Fibroblast of the conjunctiva (primary cell): Measurements from ENCODE around the gene VSTM2B.

Experiments used
- DNase-seq: peaks from one replicate; pipeline ENCODE4 v3.0.0-alpha.2; 2010; ENCODE audit warnings: low read depth

The VSTM2B gene

DNA sequence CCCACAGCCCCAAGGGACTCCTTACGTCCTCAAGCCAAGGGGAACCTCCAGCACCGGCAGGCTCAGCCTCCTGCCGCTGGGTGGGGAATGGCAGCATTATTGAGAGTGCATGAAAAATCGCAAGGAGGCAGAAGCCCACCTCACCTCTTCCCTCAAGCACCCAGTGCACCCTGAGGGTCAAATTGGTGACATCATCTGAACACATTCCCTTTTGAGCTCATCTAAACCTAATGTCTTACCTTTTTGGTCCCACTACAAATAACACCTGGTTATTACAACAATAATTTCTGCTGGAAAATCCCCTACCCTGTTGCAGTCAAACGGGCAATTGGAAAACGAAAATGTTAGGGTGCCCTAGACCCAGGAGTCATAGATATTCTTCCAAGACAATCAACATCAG is 68.1 kb downstream of the VSTM2B start:
- no peak for DNase-seq

- DNase-seq = no peak
Observed at GRCh38 chr19:29596080-29596727, 70.4 kb downstream of the VSTM2B start.

DNA sequence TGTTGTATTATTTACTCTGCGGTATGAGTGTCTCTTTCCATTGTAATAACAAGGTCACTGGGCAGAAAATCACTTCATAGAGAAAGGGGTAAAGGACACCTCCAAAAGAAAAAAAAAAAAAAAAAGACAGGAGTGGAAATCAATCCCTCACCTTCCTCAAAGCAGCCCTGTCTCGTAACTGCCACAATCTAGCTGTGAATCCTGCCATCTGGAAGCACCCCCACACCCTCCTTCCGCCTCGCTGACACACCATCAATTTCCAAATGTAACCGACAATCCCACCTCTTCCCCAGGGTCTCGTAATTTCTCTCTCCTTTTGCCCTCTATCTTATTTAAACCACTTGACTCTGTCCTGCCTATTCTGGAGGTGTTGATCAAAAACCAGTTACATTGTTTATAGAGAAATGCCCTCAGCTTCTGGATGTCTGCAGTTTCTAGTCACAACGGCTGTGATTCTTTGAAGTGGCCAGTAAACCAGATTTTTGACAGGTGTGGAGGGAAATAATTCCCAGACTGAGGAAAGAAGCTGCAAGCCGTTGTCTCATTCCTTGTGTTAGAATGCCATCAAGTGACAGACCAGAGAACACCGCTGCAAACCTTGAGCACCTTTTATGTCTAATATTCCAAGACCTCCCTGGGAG is 71.2 kb downstream of the VSTM2B start:
- no peak for DNase-seq

DNA sequence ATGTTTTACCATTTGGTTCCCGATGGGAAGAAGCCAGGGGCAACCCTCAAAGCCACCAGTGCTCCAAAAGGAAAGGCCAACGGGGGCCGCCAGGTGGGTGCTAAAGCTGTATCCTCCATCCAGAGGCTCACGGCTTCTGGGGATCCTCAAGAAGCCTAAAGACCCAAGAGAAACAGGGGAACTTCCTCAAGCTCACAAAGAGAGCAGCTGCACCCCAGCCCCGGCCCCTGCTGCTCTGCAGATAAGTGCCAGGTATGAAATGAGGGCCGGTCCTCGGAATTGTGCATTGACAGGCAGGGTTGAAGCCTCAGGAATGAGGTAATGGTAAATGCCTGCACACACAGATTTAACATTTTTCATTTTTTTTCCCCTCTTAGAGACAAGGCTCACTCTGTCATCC is 72.2 kb downstream of the VSTM2B start:
- DNase-seq = no peak

GRCh38 chr19:29598496-29598895 is 72.7 kb downstream of the VSTM2B start:
- DNase-seq = no peak

- no peak for DNase-seq
Observed at GRCh38 chr19:29603308-29603707, 77.5 kb downstream of the VSTM2B start.

- peak; percentile 88 for DNase-seq
Observed at GRCh38 chr19:29605653-29606419, 80.0 kb downstream of the VSTM2B start, which contains the start of gene POP4. POP4 (plus strand) TSS chr19:29606283; CDS start chr19:29606319, 36 bp downstream.

DNA sequence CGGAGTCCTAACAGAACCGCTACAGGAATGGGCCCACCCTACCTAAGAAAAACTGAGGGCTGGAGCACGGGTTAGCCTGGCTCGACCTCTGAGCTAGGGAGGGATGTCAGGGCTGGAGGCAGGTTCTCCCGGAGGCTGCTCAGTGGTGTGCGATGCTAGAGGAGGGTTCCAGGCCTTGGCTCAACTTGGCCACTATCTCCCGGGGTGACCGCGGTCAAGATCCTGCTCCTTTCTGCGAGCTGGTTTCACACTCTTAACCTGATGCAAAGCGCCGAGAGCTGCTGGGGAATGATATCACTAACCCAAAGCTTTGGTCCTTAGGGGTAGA is 80.6 kb downstream of the VSTM2B start:
- DNase-seq = no peak

DNA sequence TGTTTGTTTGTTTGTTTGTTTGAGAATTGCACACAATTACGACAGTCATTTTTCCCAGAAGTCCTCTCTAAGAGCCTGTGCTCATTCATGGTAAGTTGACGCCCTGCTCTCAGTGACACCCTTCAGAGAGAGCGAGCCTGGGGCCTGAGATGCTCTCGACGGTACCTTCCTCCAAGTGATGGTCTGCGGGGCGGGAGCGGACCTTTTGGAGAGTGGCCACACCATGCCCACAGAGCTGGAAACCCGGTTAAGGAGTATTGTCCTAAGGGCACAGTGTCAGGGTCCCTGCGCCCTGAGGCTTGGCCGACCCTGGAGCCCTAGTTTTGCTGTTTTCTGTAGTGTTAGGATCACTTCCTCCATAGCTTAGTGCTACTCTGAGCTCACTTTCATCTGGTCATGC is 83.8 kb downstream of the VSTM2B start:
- no peak for DNase-seq

DNA sequence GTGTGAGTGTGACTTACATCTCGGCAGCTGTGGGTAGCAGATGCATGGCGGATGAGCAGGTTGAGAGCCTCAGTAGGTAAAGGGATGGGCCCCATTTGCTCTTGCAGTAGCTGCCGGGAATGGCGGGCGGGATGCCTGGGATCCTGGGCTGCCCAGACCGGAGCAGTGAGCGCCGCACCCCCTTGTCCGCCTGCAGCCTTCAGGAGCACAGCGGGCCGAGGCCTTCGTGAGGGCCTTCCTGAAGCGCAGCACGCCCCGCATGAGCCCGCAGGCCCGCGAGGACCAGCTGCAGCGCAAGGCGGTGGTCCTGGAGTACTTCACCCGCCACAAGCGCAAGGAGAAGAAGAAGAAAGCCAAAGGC is 84.4 kb downstream of the VSTM2B start:
- no peak for DNase-seq

DNA sequence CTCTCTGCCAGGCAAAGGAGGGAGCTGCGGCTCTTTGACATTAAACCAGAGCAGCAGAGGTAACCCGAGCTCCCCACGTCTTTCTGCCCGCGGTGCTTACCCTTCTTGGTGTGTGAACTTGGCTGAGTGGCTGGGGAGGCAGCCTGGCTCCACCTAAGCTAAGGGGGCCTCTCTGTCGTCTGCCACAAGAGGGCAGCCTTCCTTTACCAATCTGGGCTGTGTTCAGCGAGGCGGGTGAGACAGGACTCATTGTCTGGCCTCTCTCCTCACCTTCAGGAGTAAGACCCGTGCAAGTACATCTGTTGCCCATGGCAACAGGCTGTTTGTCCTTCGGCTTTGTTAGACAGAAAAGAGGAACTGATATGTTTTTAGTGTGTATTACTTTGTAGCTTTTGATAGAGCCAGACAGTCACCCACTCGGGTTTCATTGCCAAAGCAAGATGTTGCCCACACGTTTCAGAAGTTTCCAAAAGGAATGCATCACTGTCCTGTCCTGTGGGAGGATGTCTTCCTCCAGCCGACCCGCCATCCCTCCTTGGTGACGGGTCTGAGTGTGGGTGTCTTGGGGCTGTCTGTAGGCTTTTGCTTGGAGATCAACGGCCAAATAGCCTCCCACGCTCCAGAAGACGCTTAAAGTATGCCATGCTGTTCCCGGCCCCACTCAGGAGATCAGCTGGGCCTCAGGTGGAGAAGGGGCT is 84.9 kb downstream of the VSTM2B start:
- peak; percentile 82 for DNase-seq

DNA sequence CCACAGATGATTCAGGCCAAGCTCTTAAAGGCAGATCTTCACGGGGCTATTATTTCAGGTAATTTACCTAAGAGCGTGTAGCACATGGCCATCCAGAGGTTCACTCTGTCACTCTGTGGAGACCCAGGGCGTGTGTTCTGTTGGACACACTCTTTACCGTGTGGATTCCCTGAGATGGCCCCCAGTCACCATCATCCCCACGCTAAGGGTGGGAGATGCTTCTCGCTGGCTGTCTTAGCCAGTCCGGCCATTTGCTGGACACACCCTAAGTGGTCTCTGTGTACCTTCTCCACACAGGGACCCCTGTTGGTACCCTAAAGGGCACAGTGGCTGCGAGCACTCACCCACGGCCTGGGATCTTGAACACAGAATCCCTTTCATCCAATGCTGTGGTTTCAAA is 86.3 kb downstream of the VSTM2B start:
- no peak for DNase-seq

- DNase-seq = no peak
Observed at GRCh38 chr19:29612801-29613595, 87.2 kb downstream of the VSTM2B start.

GRCh38 chr19:29614046-29614445 is 88.3 kb downstream of the VSTM2B start:
- no peak for DNase-seq
